Measurements from ENCODE around the gene HGD. TPM values are rescaled to one million over a fixed set of nuclear protein-coding genes. Genes with fewer than 3 reads are reported as not detected.

The HGD gene
- total RNA-seq, 1 experiment from 2014 or later = 0.33 TPM

DNA sequence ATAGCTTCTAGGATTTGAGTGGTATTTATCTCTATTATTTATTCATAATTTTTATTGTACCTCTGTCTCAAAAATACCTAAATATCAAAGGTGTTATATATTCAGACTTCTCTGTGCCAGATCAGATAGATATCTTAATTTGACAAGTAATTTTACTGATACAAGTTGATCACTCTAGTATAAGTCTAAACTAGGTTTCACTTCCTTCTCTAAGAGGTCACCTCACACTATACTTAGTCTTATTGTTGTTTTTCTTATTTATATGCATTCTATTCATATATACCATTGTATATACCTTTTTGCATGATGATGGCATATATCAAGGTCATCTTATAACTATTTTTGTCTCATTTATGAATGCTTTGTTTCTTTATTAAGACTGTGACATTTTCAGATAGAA is 26.4 kb upstream of the HGD start:
- H3K27me3 ChIP-seq (ENCODE audit: insufficient read depth, low read length) = no peaks in the 10 kb centered on the region
- H3K4me2 ChIP-seq (ENCODE audit: insufficient read depth, insufficient read length, low read length) = no peak overlapping the region
- H3K4me3 Mint-ChIP-seq = no peak overlapping the region
- no peaks in the 10 kb centered on the region for H3K4me1 ChIP-seq (ENCODE audit: insufficient read depth, low read length)
- H3K36me3 Mint-ChIP-seq (ENCODE audit: insufficient read depth in 1 of 3, low read depth in 3 of 3) = peaks cover 4 to 11% (median 11%) of the 10 kb centered on the region in 3 experiments; a peak in 5 of 7 replicates
- H2BK20ac ChIP-seq (ENCODE audit: low read depth, low read length, poor library complexity, severe bottlenecking) = no peak overlapping the region
- H4K8ac ChIP-seq (replicated peaks; ENCODE audit: insufficient read length, low read depth, low read length) = no peak overlapping the region
- no peak overlapping the region for H3K27ac Mint-ChIP-seq
- no peak overlapping the region for H3T11ph ChIP-seq (ENCODE audit: low read length)
- no peak overlapping the region for H3K18ac ChIP-seq (ENCODE audit: insufficient read length, low read depth, low read length)
- DNase-seq = no peak
- no peak overlapping the region for H3K23ac ChIP-seq (ENCODE audit: insufficient read length, low read depth, low read length)
- no peak overlapping the region for H2BK15ac ChIP-seq (ENCODE audit: low read depth, low read length)
- no peaks in the 10 kb centered on the region for H3K9me3 ChIP-seq (ENCODE audit: control insufficient read depth, low read depth, low read length)
- H3K4me1 Mint-ChIP-seq = peaks cover 3 to 5% of the 10 kb centered on the region in 2 experiments; a peak in 1 of 4 replicates
- no peak overlapping the region for H4K5ac ChIP-seq (ENCODE audit: insufficient read length, low read depth, low read length)
- H2BK5ac ChIP-seq (ENCODE audit: insufficient read length, low read length) = no peak overlapping the region
- no peaks in the 10 kb centered on the region for H4K20me1 ChIP-seq (ENCODE audit: control insufficient read depth, insufficient read depth, insufficient read length)
- H2AFZ ChIP-seq (ENCODE audit: low read length) = no peak overlapping the region
- H3K9ac ChIP-seq (ENCODE audit: extremely low read depth, insufficient read length, low read length) = no peak overlapping the region
- no peak overlapping the region for H3K56ac ChIP-seq (ENCODE audit: insufficient read length, low read depth, low read length)
- H3K4ac ChIP-seq (ENCODE audit: low read depth, low read length) = no peak overlapping the region
- peaks cover under 1 to 3% of the 10 kb centered on the region in 2 experiments; a peak in 2 of 5 replicates for H3K9me3 Mint-ChIP-seq
- H3K27me3 Mint-ChIP-seq (ENCODE audit: low read depth) = no peaks in the 10 kb centered on the region
- no peak overlapping the region for H2BK120ac ChIP-seq (ENCODE audit: low read depth, low read length, poor library complexity, severe bottlenecking)
- H4K91ac ChIP-seq (ENCODE audit: insufficient read length, low read depth, low read length) = no peak overlapping the region
- H2BK12ac ChIP-seq (ENCODE audit: insufficient read length, low read depth, low read length) = no peak overlapping the region
- no peak overlapping the region for H2AK5ac ChIP-seq (ENCODE audit: insufficient read length, low read length)
- no peaks in the 10 kb centered on the region for H3K79me1 ChIP-seq (ENCODE audit: insufficient read depth, low read depth, low read length, poor library complexity, severe bottlenecking)
- H3K79me2 ChIP-seq (ENCODE audit: insufficient read depth, low read length) = no peaks in the 10 kb centered on the region
- no peak overlapping the region for H3K14ac ChIP-seq (ENCODE audit: insufficient read depth, low read length)
- H3K27ac ChIP-seq (ENCODE audit: insufficient read length, low read depth, low read length) = no peak overlapping the region
- TF ChIP-seq, protein P1, sequence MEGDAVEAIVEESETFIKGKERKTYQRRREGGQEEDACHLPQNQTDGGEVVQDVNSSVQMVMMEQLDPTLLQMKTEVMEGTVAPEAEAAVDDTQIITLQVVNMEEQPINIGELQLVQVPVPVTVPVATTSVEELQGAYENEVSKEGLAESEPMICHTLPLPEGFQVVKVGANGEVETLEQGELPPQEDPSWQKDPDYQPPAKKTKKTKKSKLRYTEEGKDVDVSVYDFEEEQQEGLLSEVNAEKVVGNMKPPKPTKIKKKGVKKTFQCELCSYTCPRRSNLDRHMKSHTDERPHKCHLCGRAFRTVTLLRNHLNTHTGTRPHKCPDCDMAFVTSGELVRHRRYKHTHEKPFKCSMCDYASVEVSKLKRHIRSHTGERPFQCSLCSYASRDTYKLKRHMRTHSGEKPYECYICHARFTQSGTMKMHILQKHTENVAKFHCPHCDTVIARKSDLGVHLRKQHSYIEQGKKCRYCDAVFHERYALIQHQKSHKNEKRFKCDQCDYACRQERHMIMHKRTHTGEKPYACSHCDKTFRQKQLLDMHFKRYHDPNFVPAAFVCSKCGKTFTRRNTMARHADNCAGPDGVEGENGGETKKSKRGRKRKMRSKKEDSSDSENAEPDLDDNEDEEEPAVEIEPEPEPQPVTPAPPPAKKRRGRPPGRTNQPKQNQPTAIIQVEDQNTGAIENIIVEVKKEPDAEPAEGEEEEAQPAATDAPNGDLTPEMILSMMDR (conservative IDR thresholded peaks at IDR 0.05) = no peak
- no peaks in the 10 kb centered on the region for H3K23me2 ChIP-seq (ENCODE audit: insufficient read length, low read depth, low read length, poor library complexity, severe bottlenecking)
